Activated T-cell treated with anti-CD3 and anti-CD28 coated beads for 24 hours (primary cell): ENCODE data around the gene ABCF1.

ENCODE experiments used
- DNase-seq: peaks from one replicate; pipeline ENCODE4 v3.0.0-alpha.2; 2020; ENCODE audit warnings: low read depth

ABCF1 gene

GRCh38 chr6:30626484-30627366 lies 55.5 kb downstream of the ABCF1 start, which contains the start of gene ATAT1:
Gene ATAT1, plus strand, starts transcription at chr6:30626874.
- peak; percentile 84 for DNase-seq

GRCh38 chr6:30635834-30636233 lies 64.6 kb downstream of the ABCF1 start:
- DNase-seq, result no peak

GRCh38 chr6:30640481-30640880 lies 69.2 kb downstream of the ABCF1 start:
- DNase-seq, result no peak

GRCh38 chr6:30641048-30641447 lies 69.8 kb downstream of the ABCF1 start:
- no peak for DNase-seq
